ENCODE measurements around the gene RIN1.
"Not testable (repeated sequence)": the region's sequence is repeated elsewhere in the genome, so short reads cannot be mapped to it uniquely, and the experiment has no call there.

RIN1 gene

DNA sequence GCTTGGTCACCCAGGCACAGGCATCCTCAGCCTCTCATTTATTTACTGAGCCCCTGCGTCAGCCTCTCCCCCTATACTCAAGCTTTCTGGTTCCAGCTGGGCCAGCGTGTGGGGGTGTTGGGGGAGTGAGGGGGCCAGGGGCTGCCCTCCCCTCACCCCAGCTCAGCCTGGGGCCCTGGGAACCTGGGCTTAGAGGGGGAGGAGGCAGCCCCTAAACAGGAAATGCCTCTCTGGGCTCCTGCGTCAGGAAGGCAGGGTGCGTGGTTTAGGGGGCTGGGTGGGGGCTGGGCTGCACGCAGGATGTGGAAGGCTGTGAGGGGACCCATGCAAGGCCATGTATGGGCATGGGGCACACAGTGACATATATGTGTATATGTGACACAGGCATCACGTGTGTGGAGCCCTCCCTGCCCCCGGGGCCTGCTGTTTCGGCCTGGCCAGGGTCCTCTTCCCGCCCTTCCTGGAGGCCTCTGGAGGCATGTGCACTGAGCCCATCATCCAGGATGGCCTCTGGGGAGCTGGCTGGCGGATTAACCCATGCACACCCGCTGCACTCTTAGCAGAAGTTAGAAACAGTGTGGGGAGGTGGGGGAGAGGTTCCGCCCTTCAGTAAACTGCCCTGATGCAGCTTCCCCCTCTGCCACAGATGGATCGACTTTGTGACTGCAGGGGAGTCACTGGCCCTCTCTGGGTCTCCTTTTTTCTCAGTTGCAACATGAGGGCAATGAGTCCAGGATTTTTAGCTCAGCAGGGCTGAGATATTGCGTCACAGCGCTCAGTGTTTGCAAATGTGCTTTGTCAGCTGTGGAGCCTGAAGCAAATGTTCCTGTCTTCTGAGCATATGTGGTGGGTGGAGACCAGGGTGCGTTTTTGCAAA lies 18.3 kb downstream of the RIN1 start:
- DNase-seq: peak in 2 of 5 donors; percentile 35 to 54

DNA sequence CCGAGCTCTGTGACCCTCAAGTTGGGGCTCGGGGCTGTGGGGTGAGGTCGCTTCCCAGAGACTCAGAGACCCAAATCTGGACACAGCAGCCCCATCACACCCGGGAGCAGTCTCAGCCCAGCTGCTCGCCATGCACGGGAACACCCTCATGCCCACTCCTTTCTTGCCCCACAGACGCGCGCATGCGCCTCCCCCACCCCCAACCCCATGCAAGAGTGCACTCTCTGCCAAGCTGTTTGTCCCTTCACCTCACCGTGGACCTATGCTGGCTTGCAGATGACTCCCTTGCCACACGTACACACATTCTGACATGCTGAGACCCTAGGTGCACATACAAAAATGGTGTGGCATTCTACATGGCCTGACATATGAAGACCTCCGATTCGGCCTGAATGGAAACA lies 18.9 kb downstream of the RIN1 start:
- no peak for DNase-seq

DNA sequence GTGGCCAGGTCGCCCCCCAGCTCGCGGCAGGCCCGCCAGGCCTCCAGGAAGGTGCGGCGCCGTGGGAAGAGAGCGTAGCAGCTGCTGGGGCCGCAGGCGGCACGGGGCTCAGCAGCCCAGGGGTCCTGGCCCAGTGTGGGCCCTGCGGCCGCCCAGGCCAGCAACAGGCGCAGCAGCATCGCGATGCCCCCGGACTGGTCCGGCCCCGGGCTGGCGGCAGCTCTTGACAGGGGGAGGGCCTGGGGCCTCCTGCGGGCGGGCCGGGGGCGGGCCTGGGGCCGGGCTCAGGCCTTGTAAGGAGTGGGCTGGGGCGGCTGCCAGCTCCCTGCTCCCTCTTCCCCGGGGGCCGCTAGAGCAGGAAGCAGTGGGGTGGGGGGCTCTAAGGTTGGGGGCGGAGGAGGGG lies 19.4 kb downstream of the RIN1 start, which contains the start of gene CD248:
Gene CD248 (minus strand): TSS at position 196 of the 403 bp plus-strand sequence. CDS start 17 bp downstream, at position 179.
- DNase-seq: no peak

DNA sequence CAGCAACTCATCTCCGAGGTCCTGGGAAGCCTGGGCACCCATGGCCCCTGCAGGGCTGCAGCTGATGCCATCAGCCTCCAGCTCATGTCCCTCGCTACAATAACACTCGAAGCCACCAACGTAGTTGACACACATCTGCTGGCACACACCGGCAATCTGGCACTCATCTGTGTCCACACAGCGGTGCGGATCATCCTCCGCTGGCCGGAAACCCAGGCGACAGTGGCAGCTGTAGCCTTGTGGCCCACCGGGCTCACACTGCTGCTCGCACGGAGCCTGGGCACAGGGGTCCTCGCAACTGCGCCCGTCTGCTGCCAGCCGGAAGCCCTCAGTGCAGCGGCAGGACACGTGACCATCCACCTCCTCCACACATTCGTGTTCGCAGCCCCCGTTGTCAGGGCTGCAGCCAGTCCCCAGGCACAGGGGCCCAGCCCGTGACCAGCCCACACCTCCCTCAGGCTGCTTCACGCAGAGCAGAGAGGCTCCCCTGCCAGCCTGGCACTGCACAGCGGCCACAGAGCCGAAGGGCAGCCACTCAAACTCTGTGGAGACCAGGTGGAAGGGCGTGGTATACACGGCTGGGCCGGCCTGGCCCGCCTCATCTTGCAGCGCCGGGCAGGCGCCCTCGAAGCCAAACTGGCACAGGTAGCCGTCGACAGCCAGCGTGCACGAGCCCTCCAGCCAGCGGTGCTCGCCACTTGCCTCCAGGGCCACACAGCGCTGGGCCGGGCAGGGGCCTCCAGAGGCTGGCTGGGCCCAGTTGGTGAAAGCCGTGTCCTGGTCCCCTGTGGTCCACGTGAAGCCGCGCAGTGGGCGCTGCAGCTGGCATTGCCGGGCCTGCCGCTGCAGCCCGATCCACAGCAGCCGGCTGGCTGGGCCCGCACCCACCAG lies 20.1 kb downstream of the RIN1 start:
- no peak for DNase-seq

DNA sequence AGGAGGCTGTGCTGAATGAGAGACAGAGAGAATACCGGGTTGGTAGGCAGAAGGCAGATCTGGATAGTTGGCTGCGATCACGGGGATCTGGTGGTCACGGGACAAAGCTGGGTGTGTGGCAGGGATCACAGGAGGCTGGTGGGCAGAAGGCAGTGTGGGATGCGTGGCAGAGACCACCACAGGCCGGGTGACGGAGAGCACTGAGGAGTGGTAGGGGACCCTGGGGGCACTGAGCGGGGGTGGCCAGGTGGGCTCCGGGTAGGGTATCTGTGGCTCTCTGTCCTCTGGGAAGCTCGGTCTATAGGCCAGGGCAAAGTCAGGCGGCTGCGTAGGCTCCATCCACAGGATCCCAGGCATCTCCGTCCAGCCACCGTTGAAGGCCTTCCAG lies 20.7 kb downstream of the RIN1 start:
- DNase-seq: no peak

DNA sequence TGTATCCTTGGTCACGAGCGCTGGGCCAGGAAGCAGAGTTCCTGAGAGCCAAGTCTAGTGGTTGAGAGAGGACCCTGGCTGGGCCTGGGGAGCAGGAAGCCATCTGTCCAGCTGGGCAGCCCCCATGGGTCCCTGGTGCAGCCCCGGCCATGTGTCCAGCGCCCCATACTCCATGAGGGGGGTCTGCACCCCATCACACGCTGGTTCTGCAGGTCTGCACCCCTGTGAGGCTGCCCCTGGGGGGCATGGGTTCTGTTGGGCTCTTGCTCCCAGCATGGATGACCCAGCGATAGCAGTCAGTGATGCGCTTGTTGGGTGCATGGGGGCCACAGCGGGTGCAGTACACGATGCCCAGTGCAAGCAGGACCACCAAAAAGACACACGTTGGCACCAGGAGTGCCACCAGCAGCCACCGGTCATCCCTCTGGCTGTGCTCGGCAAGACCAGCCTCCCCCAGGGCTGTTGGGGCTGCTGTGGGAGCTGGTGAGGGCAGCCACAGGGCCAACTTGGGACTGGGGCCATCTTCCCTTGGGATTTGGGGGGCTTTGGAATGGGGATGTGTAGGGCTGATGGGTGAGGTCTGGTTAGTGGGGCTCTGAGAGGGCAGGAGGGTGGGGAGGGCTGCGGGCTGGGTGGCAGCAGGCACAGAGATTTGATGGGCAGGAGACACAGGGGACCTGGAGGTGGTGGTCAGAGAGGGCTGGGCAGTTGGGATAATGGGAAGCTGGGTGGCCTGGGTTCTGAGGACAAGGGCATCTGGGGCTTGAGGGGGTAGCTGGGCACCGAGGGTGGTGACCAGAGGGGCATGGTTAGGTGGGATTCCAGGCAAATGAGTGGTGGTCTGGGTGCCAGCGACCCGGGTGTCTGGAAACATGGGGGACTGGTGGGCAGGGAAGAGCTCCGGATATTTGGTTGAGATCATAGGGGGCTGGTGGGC lies 21.4 kb downstream of the RIN1 start:
- DNase-seq: no peak

DNA sequence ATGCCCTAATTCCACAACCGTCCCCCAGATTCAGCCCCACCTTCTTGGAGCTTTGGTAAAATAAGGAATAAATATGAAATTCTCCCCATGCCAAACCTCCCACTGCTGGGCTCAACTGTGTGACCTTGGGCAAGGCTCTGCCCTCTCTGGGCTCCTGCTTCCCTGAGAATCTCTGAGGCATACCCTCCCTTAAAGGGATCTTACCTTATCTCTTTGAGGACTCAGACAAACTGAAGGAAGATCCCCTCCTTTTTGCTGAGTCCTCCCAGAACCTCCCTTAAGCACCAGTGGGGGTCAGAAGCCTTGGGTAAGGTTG lies 22.1 kb downstream of the RIN1 start:
- no peak for DNase-seq

DNA sequence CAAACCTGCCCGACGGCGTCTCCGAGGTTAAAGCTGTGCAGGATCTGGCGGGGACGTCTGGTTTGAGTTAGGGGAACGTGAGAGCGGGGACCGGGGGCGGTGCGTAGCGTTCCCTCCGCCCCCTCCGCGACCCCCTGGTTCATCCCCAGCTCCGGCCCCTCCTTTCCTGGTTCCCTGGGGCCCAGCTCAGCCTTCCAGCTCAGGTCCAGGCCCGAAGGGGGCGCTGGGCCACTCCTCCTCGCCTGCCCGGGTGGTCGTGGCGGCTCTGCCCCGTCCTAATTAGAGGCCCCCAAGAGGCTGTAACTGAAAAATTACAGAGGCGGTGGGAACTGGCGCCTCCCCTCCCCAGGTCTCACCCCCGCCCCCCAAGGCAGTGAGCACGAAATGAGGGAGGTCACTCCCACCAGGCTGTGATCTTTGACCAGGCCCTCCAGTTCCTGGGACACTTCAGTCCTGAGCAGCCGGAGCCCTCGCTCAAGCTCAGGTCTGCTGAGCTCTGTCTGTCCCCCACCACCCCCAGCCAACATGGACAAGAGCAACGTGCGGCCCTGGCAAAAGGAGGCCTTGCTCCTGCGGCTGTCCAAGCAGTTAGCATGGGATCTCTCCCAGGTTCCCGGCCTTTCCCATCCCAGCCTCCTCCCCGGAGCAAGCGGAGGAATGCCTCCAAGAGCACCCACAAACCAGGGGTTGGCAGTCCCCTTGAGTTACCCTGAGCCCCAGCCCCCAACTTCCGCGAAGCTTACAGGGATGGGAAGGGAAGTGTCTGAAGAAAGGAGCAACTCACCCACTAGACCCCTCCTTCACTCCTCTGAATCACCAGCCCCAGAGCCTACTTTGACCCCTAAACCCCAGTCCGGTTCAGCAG lies 22.7 kb downstream of the RIN1 start:
- DNase-seq: no peak

DNA sequence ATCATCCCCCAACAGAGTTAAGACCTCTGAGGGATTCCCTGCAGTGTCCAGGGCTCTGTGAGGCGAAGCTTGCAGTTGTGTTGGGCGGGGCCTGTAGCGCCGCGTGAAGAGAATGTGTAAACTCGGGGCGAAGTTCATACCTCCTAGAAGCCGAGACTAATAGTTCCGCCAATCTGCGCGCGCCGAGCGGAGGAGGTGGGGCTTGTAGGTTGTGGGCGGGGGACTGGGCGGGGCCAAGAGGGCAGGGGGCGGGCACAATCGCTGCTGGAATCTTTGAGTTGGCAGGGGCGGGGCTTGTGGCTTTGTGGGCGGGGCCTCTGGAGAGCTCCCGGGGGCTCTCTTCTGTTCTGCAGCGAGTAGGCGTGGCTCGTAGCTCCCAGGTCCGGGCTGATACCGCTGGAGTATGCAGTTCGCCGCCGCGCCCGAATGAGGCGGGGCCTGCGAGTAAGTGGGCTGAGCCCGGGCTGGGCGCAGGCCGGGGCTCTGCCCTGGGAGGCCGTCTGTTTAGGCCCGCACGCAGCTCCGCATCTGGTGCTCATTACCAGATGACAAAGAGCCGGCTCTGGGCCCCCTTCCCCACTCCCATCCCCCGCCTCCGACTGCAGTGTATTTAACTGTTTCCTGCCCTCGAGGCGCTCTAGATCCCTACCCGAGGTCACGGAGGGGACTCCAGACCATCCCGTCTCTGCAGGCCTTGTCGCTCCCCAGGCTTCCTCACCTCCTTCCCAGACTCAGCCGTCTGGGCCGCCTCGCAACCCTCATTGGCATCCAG lies 23.5 kb downstream of the RIN1 start:
- DNase-seq: peak; percentile 97 to 100 (median 98)

DNA sequence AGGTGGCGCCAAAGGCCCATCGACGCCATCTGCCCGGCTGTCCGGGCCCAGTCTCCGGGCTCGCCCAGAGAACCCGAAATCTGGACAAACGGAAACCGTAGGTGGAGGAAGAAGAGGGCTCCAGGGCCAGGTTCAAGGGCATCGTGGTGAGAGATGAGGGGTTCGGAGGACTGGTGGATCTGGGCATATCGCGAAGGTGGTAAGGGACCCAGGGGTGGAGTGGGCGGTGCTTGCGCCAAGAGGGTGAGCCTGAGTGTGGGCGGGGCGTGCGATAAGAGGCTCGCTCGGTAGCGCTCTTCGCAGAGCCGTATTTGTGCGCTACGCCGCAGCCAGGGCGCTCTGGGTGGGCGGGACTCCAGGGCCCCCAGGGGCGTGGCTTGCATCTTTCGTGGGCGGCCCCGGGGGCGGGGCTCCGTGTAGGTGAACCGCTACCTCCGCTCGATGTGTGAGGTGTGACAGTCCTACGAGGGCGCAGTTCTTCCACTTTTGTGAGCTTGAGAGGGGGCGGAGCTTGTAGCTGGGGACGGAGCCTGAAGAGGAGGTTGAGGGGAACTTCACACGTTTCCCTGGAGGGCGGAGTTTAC lies 24.2 kb downstream of the RIN1 start:
- DNase-seq: peak; percentile 88 to 99 (median 96)

DNA sequence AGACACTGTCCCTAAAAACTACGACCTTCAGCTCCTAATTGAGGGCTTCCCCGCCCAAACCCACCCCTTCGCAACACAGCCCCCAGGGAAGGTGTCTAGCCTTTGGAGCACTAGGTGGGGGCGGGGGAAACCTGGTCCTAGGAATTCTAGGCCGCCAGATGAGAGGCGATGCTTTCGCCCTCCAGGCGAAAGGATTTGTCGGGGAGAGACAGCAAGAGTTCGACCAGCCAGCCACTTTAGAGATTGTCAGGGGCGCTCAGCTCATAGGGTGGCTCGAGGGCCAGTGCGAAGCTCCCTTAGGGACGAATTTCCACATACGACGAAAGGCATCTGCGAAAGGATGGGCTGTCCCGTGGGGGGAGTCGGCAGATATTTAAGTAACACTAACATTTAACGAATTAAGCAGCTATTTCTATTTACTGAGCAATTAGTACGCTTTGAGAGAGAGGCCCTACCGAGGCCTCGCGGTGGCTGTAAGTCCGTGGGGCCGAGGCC lies 24.7 kb downstream of the RIN1 start:
- DNase-seq: no peak

DNA sequence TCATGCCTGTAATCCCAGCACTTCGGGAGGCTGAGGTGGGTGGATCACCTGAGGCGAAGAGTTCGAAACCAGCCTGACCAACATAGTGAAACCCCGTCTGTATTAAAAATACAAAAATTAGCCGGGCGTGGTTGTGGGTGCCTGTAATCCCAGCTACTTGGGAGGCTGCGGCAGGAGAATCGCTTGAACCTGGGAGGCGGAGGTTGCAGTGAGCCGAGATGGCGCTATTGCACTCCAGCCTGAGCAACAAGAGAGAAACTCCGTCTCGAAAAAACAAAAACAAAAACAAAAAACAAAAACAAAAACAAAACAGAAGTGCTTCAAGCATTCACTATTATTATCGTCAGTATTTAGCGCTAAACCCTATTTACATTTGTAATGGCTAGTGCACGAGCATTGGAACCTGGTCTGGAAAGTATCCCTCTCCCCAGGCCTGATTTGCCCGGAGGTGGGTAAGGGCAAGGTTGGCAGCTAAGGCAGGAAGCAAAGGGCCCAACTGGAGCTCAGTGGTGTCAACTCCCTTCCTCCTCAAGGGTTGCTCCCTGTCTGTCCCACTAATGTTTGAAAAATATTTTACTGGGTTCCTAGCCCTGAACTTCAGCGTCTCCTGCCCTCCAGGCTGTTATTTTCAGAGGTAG lies 25.3 kb downstream of the RIN1 start:
- DNase-seq: not testable (repeated sequence)

DNA sequence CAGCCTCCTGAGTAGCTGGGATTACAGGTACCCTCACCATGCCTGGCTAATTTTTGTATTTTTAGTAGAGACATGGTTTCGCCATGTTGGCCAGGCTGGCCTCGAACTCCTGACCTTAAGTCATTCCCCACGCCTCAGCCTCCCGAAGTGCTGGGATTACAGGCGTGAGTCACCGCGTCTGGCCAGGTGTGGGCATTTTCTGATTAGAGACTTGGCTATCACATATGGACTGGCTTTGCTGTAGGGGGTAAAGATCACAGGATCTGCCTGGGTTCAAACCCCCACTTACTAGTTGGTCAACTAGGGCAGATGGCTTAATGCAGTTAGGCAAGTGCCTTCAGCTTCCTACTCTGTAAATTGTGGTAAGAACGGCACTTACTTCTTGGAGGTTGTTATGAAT lies 25.9 kb downstream of the RIN1 start:
- no peak for DNase-seq

DNA sequence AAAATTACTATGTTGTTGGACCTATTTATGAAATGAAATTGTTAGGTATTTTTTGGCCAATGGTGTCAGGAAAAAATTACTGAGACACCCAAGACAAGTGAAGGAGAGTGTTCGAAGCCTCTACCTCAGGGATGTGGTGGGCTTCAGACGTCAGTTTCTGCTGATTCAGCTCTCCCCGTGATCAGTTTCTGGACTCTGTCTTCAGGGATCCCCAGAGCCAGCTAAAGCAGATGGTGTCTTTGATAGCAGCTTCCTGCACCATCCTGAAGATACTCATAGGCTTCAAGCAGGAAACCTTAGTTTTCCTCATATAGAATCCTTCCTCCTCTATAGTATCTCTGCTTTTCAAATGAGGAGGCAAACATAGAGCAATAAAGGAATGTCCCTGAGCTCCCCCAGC lies 26.8 kb downstream of the RIN1 start:
- no peak for DNase-seq

DNA sequence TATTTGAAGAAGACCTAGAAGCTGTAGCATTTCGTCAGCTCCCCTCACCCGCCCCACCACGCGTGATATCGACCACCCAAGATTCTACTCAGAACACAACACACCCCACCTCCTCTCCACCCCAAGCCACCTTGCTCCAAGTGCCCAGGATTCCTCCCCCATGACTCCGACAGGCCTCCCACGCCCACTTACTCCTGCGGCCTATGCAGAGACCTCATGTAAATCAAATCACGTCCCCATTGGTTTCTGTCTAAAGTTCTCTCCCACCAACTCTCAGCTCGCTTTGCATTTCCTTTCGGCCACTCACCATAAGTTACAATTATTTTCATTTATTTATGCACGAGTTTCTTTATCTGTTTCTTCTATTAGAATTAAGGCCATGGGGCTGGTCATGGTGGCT lies 33.6 kb downstream of the RIN1 start:
- no peak for DNase-seq

DNA sequence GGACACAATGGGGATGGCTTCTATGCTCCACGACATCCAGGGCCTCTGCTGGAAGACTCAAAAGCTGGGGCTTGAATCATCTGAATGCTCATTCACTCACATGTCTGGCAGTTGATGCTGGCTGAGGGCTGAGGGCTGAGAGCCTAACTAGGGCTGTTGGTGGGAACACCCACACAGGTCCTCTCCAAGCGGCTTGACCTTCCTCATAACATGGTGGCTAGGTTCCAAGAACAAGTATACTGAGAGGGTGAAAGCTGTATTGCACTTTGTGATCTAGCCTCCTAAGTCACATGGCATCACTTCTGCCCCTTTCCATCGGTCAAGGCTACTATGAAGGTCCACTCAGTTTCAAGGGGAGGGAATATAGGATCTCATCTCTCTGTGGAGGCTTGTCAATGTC lies 37.0 kb downstream of the RIN1 start:
- no peak for DNase-seq

DNA sequence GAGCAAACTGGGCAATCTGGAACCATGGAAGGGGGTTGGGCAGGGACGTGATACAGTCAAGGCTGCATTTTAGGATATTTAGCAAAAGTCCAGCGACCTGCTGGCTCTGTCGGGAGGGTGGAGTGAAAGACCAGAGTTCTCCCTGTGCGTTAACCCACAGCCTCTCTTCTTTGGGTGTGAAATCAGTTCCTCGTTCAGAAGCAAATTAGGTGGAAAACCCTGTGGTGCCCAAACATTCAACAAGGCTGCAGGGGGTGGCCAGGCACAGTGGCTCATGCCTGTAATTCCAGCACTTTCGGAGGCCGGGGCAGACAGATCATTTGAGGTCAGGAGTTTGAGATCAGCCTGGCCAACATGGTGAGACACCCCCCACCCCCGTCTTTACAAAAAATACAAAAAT lies 38.6 kb downstream of the RIN1 start:
- no peak for DNase-seq

DNA sequence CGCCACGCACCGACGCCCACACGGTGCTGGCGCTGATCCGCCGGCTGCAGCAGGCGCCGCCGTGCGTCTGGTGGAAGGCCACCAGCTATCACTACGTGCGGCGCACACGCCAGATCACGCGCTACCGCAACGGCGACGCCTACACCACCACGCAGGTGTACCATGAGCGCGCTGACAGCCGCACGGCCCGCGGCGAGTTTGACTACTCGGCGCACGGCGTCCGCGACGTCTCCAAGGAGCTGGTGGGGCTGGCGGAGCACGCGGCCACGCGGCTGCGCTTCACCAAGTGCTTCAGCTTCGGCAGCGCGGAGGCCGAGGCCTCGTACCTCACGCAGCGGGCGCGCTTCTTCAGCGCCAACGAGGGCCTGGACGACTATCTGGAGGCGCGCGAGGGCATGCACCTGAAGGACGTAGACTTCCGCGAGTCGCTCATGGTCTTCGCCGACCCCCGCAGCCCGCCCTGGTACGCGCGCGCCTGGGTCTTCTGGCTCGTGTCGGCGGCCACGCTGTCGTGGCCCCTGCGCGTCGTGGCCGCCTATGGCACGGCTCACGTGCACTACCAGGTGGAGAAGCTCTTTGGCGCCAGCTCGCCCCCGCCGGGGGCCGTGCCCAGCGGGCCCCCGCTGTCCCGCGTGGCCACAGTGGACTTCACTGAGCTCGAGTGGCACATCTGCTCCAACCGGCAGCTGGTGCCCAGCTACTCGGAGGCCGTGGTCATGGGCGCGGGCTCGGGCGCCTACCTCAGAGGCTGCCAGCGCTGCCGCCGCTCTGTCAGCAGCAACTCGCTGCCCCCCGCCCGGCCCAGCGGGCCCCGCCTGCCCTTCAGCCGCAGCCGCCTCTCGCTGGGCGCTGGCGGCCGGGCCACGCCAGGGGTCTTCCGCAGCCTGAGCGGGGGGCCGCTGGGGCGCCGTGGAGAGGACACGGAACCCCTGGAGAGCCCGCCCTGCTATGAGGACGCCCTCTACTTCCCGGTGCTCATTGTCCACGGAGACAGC lies 41.3 kb downstream of the RIN1 start:
- no peak for DNase-seq
